GM18508 (cell line): ENCODE data around the gene FOLR3.
"Not testable (repeated sequence)": the region's sequence is repeated elsewhere in the genome, so short reads cannot be mapped to it uniquely, and the experiment has no call there.

Source experiments
- ATAC-seq: cut with Tn5 transposase; IDR thresholded peaks from one replicate; pipeline ENCODE4 v1.9.1; 2021; ENCODE audit warnings: moderate number of reproducible peaks; ENCODE audit not compliant: insufficient read depth, unreplicated experiment

The FOLR3 gene

GRCh38 chr11:72135473-72135872 is at the start of gene FOLR3:
FOLR3 (plus strand) TSS chr11:72135725; CDS start chr11:72135953, 228 bp downstream.
- not testable (repeated sequence) for ATAC-seq

- no peak for ATAC-seq
Measured at GRCh38 chr11:72088076-72088808, 47.3 kb upstream of the FOLR3 start.

GRCh38 chr11:72091292-72091691 is 44.2 kb upstream of the FOLR3 start:
- no peak for ATAC-seq

- no peak for ATAC-seq
Measured at GRCh38 chr11:72098741-72099140, 36.8 kb upstream of the FOLR3 start.

- ATAC-seq: no peak
Measured at GRCh38 chr11:72100009-72100408, 35.5 kb upstream of the FOLR3 start.

- ATAC-seq: no peak
Measured at GRCh38 chr11:72100462-72100861, 35.1 kb upstream of the FOLR3 start.

- ATAC-seq: no peak
Measured at GRCh38 chr11:72102162-72102561, 33.4 kb upstream of the FOLR3 start.

- no peak for ATAC-seq
Measured at GRCh38 chr11:72102631-72102945, 32.9 kb upstream of the FOLR3 start.

- ATAC-seq: no peak
Measured at GRCh38 chr11:72102946-72103753, 32.4 kb upstream of the FOLR3 start, which contains the start of gene LAMTOR1. LAMTOR1 (minus strand) TSS chr11:72103297; CDS start chr11:72103224, 73 bp downstream.

GRCh38 chr11:72103754-72104167 is 31.8 kb upstream of the FOLR3 start:
- ATAC-seq: no peak

GRCh38 chr11:72105888-72106287 is 29.6 kb upstream of the FOLR3 start, which contains the start of gene TOMT:
TOMT (plus strand) TSS chr11:72105924; CDS start chr11:72105952, 28 bp downstream.
- no peak for ATAC-seq

- ATAC-seq: no peak
Measured at GRCh38 chr11:72111300-72112142, 24.0 kb upstream of the FOLR3 start.

GRCh38 chr11:72112143-72112977 is 23.2 kb upstream of the FOLR3 start, which contains the start of gene ANAPC15:
ANAPC15 (minus strand) TSS chr11:72112695; CDS start chr11:72111276, 1,419 bp downstream.
- peak; percentile 62 for ATAC-seq

GRCh38 chr11:72112978-72113808 is 22.3 kb upstream of the FOLR3 start:
- no peak for ATAC-seq

GRCh38 chr11:72114570-72114969 is 21.0 kb upstream of the FOLR3 start:
- ATAC-seq: no peak

GRCh38 chr11:72116019-72116755 is 19.3 kb upstream of the FOLR3 start:
- no peak for ATAC-seq

GRCh38 chr11:72119198-72119597 is 16.3 kb upstream of the FOLR3 start:
- no peak for ATAC-seq

GRCh38 chr11:72120930-72121329 is 14.6 kb upstream of the FOLR3 start:
- no peak for ATAC-seq
